ENCODE data around the gene UBE2J1. TPM values are rescaled to one million over a fixed set of nuclear protein-coding genes. Genes with fewer than 3 reads are reported as not detected.

UBE2J1 gene
- polyA plus RNA-seq, 2 of the 4 experiments (the other 2 are of a cell fraction) = 12.6 to 32.7 TPM

- TF ChIP-seq BCL3 (IDR thresholded peaks at IDR 0.05) = no peak
- no peak for TF ChIP-seq PBX3 (IDR thresholded peaks at IDR 0.05)
These were observed 748 bp downstream of the UBE2J1 start (continued) for GRCh38 chr6:89351671-89352277.

- ChIA-PET CTCF (interaction anchor here (1.0 to 3.9 kb wide), 3 partner anchors 18 to 39 kb away, joined by 3 to 18 read pairs (median 4); no protein-coding TSS in a partner anchor), POLR2A (interaction anchor here (0.7 kb wide), 1 partner anchor 52 kb away, joined by 7 read pairs; no protein-coding TSS in a partner anchor)
- no peak for TF ChIP-seq RARB (CRISPR knock-in tag; IDR thresholded peaks at IDR 0.05)
- no peak for TF ChIP-seq CTCF (IDR thresholded peaks at IDR 0.05)
- no peak for TF ChIP-seq ZC3H11A (IDR thresholded peaks at IDR 0.05)
- no peak for TF ChIP-seq REST (IDR thresholded peaks at IDR 0.05)
- no peak for TF ChIP-seq FOSL2 (IDR thresholded peaks at IDR 0.05)
- no peak for TF ChIP-seq FOSL2 (CRISPR knock-in tag; IDR thresholded peaks at IDR 0.05)
- ATAC-seq (no peak), DNase-seq (ENCODE audit: low read depth in 1 of 2, low spot score in 1 of 2) (no peak), FAIRE-seq (no peak)
- Histone ChIP-seq H3K27ac (no peak overlapping the region), H3K4me3 (no peak overlapping the region), H3K4me2 (peak overlapping the region; percentile 73), H3K9me3 (no peaks in the 10 kb centered on the region), H3K4me1 (peaks cover 20% of the 10 kb centered on the region; the same call in 1 of the 3 replicates)
- WGBS (ENCODE audit: missing lambda C conversion rate) = 89% methylated on average over 4 of the region's 4 CpGs
These were observed 2.1 kb downstream of the UBE2J1 start for GRCh38 chr6:89350281-89350966.

GRCh38 chr6:89348372-89348771 lies 4.2 kb downstream of the UBE2J1 start:
- Histone ChIP-seq H3K27ac (no peak overlapping the region), H3K9me3 (no peaks in the 10 kb centered on the region), H3K4me3 (no peak overlapping the region), H3K4me1 (peaks cover 20% of the 10 kb centered on the region; the same call in 1 of the 3 replicates), H3K4me2 (no peak overlapping the region)
- TF ChIP-seq ELK1 (IDR thresholded peaks at IDR 0.05; ENCODE audit: low read depth, low read length) = no peak
- CTCF ChIA-PET = interaction anchor here (1.4 to 3.9 kb wide), 4 partner anchors 37 to 365 kb away, joined by 3 to 18 read pairs (median 4); no protein-coding TSS in a partner anchor
- no peak for ATAC-seq
- WGBS (ENCODE audit: missing lambda C conversion rate) = 83% methylated on average over 1 of the region's 1 CpG
- POLR2A ChIA-PET = interaction anchor here (0.6 kb wide), 1 partner anchor 870 kb away, joined by 4 read pairs; no protein-coding TSS in a partner anchor
- FAIRE-seq = no peak
- no peak for DNase-seq (ENCODE audit: low read depth in 1 of 2, low spot score in 1 of 2)
